Measurements from ENCODE around the gene RAPGEF4.

RAPGEF4 gene

DNA sequence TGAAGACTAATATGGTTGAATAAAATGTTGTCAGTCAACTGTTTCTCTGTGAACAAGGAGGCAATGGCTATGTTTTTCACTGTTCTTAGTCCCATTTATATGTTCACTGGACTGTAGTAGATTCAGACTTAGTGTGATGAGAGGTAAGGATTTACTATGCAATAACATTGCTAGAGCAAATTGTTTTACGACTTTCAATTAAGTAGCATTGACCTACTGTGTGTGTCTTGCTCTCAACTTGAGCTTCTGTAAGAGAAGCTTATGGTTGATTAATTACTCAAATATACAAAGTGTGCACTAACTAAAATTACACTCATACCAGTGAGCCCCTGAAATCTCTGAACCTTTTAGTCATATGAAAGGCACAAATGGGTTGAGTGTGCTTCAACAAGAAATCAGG, 168.6 kb downstream of the RAPGEF4 start:
- no peak for DNase-seq (ENCODE audit: low read depth in 3 of 3)

DNA sequence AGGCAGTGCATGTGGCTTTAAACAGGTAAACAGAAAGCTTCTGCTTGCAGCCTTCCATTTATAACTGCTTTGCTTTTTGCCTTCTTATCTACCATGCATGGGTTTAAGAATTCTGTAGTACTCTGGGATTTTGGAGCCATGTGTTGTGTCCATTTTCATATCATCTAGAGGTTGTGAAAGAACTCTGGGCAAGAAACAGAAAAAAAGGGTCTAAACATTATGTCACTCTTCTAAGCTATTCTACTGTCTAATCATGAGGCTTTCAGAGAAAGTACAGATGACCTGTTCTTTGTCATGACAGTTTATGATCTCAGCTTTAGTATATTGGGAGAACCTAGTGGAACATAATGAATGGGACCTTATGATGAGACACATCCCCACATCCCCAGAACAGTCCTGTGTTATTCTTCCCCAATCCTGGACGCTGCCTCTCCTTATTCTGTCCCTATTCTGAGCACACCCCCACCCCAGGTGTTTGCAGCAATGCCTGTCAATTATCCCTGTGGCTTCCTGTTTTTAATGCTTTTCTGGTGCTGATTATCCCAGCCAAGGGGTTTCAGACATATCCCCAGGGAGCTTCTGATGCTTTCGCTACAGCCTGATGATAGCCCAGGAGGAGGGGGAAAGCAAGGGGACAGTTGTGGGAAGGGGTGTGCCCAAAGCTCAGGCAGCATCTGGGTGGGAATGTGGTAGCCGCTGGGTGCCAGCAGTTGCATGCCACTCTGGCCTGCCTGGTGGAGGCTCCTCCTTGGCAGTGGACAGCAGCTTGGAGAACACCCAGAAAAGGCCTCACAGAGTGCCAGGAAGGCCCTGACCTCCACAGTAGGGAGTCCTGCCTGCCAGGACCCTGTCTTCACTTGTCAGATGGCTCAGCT, 170.5 kb downstream of the RAPGEF4 start:
- DNase-seq (ENCODE audit: low read depth in 3 of 3), result no peak

DNA sequence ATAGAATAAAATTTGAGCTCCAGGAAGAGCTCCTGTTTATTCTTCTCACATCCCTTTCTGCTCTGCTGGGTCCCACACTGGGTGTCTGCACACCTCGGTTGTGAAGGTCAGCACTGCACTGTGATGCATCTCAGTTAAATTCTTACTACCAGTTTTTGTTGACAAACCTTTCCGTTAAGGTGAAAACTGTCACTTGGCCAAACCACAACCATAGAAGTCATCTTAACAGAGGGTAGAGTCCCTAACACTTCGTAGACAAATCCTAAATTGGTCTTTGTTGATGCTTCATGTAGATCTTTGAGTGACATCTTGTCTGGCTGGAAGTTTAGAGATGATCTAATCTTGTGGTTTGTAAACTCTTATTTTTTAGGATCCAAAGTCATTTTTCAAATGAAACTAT, 172.6 kb downstream of the RAPGEF4 start:
- no peak for DNase-seq (ENCODE audit: low read depth in 3 of 3)

DNA sequence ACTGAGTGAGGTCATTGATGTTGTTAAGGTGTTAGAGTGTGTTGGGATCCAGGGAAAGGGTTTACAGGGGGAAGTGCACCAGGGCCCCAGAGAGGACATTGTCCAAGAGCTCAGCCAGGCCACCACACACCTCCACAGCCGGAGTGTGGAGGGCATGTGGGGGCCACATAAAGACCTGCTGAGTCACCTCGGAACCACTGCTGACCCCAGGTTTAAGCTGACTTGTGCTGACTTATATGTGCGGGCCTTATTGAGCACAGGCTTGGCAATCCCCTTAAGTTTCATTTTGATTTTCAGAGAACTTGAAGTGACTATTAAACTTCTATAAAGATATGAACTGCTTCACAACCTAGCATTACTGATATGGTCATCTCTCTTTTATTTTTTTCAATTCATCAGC, 173.8 kb downstream of the RAPGEF4 start:
- no peak for DNase-seq (ENCODE audit: low read depth in 3 of 3)

DNA sequence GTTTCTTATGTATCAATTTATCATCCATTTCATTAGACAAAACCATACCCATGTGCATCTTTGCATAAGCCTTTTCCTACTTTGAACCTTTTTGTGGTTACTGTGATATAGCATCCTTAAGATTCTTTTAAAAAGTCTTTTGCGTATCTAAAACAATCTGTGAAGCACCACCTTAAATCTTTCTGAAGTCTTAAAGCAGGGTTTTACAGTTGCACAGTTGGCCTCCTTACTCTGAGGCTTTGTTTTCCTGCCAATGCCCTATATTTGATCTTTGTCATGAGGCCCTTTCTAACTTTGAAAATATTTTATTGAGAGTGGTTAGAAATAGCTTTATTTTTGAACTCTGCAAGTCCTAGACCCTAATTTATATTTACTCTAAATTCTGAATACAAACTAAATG, 176.6 kb downstream of the RAPGEF4 start:
- no peak for DNase-seq (ENCODE audit: low read depth in 3 of 3)

DNA sequence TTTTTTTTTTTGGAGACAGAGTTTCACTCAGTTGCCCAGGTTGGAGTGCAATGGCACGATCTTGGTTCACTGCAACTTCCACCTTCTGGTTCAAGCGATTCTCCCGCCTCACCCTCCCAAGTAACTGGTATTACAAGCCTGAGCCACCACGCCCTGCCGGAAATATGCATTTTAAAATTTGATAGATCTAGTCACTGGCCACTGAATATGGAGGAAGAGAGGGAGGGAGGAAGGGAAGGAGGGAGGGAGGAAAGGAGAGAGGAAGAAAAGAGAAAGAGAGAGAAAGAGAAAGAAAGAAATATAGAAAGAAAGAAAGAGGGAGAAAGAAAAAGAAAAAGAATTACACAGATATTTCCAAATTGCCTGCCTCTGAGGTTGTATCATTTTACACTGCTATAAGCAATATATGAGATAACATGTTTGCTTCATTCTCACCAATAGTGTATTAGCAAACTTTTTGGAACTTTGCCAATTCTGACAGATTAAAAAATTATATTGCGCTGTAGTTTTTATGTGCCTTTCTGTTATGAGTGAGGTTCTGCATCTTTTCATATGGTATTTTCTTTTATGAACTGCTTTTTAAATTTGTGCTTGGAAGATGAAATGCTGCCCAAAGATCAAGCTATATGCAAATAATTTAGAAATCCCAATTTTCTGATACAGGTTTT, 178.8 kb downstream of the RAPGEF4 start:
- DNase-seq (ENCODE audit: low read depth in 3 of 3), result no peak

DNA sequence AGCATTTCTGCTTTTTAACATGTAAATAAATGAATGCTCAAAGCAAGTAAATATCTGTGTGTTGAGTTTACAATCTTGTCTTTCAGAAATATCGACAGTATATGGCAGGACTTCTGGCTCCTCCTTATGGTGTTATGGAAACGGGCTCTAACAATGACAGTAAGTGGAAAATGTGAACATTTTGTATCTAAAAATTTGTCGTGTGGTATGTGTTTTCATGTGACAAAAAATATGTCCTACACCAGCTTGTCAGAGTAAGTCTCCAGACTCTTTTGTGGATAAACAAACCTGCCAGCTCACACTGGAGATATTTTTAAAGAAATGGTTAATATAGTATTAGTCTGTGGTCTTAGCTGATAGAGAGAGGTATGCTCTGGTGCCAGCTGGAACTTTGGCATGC, 182.1 kb downstream of the RAPGEF4 start:
- no peak for DNase-seq (ENCODE audit: low read depth in 3 of 3)

DNA sequence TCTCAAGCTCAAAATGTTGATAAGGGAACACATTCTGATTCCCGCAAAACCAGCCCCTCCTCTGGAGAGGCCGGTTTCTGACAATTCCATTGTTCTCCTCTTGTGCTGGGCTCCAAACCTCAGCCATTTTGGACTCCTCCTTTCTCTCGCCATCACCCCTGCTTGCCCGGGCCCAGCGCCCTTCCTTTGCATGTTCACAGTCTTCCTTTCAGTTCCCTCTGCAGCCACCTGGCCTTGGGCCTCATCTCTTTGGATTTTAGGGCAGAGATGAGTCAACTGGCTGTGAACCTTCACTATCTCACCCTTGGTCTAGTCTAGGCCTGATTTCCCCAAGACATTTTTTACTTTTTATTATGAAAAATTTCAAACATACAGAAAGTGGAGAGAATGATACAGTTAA, 184.1 kb downstream of the RAPGEF4 start:
- DNase-seq (ENCODE audit: low read depth in 3 of 3), result no peak

DNA sequence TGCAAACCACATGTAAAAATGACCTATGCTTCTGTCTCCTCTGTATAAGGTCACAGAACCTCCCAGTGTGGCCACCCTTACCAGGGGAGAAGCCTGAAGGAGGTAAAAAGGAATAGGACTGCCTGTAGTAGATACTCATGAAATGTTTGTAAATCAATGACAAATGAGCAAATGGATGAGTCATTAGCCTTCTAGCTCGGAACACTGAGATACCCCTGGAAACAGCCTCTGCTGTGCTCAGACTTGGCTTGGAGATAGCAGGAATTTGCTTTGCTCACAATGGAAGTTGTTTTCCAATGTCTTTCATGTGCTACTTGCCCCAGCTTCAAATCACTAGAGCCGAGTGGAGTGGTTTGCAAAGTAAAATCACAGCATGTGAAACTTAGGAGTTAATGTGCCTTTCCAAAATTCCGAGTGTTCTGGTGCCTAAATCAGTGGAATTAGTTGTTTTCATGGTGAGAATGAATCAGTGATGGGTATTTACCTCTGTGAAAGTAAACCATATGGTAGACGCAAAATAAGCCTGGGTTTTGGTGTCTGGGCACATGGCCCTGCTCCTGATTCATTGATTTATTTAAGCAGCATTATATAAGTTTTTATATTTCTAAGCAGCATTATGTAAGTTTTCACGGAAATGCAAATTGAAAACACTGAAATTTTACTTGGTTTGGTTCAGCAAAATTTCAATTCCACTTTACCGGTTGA, 186.0 kb downstream of the RAPGEF4 start:
- no peak for DNase-seq (ENCODE audit: low read depth in 3 of 3)

DNA sequence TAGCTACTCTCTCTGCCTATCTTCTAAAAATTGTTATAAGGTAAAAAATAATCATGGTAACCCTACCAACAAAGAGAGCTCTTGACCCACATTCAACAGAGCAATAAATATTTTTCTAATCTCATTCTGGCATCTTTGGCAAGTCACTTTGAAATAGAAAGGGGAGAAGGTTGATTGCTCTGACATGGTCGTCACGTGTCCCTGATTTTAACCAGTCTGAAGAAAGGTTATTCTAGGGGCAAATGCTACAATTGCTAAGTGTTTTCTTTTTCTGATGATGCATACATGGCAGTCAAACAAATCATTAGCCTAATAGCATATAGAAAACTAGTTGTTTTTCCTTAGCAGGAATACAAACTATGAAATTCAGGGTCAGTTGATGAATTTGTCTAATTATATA, 186.7 kb downstream of the RAPGEF4 start:
- no peak for DNase-seq (ENCODE audit: low read depth in 3 of 3)

DNA sequence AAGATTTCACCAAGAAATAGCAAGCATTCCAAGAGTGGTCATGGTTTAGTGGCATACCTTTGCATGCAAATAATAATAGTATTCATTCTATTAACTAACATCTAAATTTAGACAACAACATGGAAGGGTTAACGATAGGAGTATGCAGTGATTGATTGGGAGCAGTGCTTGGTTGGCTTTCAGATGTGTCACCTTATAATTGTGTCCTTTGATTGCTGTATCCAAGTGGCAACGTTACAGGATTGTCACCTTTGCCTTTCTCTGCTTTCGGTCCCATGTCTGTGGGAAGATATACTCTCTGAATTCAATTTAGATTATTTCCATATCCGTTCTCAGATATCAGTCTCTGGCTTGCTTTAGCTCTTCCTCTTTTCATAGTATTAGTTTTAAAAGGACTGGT, 187.2 kb downstream of the RAPGEF4 start:
- no peak for DNase-seq (ENCODE audit: low read depth in 3 of 3)

DNA sequence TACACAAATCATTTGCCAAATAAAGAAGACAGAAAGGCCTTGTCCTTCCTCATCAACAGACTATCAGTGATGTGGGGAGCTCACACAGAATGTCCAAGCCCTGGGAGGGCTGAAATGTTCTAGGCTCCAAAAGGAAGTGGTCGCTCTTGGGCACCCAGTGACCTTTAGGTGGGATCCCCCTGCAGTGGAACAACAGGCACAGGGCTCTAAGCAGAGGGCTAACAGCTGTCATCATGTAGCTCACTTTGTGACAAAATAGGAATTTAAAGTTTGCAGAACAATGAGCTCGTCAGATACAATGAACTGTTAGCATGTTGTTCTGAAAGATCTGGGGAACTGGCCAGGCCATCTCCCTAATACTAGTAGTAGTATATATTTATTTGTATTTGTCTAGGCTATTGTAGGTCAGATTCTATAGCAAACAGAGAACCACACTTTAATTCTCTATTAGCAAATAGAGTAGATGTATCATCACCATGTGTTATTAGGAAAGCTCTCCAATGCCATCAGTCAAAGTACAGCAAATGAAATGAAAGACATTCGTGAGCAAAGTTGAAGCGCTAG, 188.5 kb downstream of the RAPGEF4 start:
- no peak for DNase-seq (ENCODE audit: low read depth in 3 of 3)

DNA sequence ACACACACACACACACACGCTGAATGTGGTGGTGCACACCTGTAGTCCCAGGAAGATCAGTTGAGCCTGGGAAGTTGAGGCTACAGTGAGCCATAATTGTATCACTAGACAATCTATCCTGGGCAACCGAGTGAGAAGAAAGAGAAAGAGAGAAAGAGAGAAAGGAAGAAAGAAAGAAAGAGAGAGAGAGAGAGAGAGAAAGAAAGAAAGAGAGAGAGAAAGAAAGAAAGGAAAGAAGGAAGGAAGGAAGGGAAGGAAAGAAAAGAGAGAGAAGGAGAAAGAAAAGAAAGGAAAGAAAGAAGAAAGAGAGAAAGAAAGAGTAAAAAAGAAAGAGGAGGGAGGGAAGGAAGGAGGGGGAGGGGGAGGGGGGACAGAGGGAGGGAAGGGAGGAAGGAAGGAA, 190.0 kb downstream of the RAPGEF4 start:
- no peak for DNase-seq (ENCODE audit: low read depth in 3 of 3)

DNA sequence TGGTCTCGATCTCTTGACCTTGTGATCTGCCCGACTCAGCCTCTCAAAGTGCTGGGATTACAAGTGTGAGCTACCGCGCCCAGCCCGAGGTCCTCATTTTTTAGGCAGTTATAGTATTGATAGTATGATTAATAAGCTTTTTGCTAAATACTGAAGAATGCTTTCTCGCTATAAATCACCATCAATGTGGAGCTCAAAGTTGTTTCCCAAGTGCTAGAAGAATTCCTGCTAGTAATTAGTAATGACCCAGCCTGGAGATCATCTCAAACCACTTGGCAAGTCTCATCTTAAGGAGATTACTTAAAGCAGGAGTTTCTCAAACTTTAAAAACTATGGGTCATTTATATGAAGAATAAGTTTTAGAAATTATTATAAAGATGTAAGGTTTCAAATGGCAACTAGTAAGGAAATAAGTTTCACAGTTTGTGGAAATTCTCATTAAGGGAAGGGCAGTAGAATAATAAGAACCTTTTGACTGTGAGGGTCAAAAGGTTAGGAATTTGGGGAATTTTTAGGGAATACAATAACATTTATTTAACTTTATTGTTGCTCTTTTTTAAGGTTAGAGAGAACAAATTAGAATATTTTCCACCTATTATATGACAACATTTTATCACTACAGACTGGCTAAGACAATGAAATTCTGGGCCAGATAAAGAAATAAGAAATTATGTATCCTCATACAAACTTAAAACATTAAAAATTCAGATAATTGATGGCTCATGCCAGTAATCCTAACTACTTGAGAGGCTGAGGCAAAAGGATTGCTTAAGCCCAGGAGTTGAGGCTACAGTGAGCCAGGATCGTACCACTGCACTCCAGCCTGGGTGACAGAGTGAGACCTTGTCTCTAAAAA, 191.4 kb downstream of the RAPGEF4 start:
- DNase-seq (ENCODE audit: low read depth in 3 of 3), result no peak

DNA sequence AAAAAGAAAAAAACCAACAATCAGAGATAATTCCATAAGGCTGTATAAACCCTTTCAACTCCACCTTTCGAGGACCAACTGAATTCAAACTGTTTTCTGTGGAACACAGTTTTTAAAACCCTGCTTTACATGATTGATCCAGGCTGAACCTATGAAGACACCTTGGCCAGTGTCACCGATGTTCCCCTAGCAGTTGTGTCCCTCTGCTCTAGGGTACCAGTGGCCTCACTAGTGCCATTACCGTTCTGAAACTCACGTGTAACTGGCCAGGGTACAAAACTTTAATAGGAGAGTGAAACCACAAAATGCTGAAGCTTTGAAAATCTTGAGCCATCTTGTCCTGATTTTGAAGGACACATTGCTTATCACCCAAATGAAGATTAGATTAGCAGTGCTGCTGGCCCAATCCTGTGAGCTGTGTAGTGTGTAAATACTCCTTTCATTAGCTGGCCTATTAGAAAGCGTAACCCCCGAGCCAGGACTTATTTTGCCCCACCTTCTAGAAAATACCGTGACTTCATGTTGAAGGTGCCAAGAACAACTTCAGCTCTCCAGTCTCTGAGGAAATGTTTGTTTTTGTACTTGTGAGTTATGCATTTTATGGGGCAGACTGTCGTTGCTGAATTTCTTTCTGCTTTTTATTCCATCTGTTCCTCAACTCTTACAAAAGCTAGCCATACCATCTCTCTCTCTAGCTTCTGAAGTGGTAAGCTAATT, 192.2 kb downstream of the RAPGEF4 start:
- no peak for DNase-seq (ENCODE audit: low read depth in 3 of 3)

DNA sequence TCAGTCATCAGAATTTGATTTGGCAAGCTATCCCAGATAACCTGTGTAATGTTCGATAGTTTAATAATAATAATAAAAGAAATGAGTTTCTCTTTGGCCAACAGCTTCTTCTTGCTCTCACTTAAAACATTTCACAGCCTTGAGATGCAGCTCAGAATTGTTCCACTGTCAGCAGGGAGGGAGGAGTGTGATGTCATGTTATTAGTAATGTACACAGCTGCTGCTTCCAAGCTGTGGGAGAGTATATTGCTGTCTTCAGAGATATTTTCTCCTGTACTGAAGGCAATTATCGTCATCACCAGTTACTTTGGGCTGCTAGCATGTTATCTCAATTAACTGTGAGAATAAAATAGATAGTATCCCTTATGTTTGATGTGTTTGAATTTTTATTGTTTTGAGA, 193.1 kb downstream of the RAPGEF4 start:
- no peak for DNase-seq (ENCODE audit: low read depth in 3 of 3)

DNA sequence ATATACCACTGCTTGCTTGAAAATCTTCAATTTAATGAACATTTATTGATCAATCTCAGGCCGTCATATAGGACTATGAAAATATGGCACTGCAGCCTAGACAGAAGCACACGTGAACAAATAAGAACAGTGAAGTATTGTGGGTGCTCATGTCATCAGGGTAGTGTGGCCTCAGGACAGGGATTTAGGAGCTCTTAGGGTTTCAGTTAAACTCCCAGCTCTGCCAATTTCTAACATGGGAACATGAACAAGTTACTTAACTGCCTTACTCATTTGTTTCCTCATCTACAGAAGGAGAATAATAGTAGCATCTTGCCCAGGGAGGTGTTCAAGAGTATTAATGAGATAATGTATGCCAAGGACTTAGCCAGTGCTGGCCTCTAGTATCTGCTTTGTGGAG, 194.0 kb downstream of the RAPGEF4 start:
- no peak for DNase-seq (ENCODE audit: low read depth in 3 of 3)

DNA sequence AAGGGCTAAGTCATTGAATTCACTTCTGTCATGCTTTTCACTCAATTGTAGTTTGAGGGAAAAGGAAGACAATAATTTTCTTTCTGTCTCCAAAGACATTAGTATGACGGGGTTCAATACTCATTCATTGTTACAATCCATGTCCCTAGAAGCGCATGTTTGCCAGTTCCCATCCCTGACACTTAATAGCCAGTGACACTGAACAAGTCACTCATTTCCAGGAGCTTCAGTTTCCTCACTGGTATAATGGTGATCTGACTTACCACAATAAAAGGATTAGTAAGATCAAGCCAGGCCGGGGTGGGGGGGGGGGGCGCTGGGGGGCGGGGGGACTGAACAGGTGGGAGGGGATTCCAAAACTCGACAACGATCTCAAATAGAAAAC, 195.2 kb downstream of the RAPGEF4 start:
- DNase-seq (ENCODE audit: low read depth in 3 of 3), result no peak

DNA sequence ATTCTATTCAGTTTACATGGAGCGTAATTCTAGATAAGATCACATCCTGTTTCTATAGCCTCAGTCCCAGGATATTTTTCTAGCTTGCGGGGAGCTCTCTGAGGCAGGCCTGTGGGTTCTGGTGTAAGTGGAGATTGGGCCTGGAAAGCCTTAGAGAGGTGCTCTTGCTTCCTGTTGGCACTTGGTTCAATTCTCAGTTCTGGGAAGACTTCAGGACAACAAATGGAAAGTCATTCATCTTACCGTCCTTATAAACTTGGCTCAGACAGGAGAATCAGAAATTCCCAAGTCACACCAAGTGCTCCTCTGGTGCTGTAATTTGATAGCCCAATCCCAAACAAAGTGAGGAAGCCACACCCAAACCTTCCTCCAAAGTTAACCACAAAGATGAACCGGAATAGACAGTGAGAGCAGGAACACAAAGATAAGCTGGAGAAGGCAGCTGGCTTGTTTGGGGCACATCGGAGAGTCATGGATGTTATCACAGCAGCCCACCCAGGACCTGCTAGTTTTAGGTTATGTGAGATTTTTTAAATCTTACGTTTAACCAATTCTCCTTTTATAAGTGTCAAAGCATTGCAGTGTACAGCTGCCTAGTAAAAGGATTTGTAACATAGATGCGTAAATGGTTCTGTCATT, 195.7 kb downstream of the RAPGEF4 start:
- DNase-seq (ENCODE audit: low read depth in 3 of 3), result no peak

DNA sequence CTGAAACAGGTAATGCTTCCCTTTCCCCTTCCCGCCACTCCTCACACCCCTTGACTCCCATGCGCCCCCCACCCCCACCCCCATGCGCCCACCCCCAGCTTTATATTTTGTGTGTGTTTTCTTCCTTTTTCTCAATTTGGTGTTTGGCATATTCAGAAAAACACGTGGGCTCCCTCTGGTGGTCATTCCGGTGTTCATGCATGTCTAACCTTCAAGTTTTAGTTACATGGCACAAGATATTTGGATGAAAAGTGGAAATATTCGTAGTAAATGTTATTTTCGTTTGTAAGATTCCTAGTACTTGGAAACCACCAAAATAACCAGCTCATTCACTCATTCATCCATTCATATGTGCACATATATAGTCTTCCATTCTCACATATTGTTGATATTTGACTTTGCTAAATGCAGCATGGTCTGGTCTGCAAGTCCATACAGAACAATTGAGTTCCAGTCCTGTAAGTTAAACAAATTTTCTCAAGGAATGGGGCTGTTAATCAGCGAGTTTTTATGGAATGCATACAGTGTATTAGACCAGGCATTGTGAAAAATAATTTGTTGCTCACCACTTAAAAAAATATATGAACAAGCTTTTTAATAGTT, 196.4 kb downstream of the RAPGEF4 start:
- peak; percentile 13 to 64 (median 33) for DNase-seq (ENCODE audit: low read depth in 3 of 3)

All from stimulated activated CD4-positive, alpha-beta T cell treated with anti-CD3 and anti-CD28 coated beads, TNF-alpha, amount 100 ng/mL, for 48 hours (primary cell).